ENCODE data around the gene GINS2. TPM values are rescaled to one million over a fixed set of nuclear protein-coding genes. Genes with fewer than 3 reads are reported as not detected.

GINS2 gene
- total and polyA plus RNA-seq, 2 experiments from 2014 or later: 8.9 to 26.5 TPM

DNA sequence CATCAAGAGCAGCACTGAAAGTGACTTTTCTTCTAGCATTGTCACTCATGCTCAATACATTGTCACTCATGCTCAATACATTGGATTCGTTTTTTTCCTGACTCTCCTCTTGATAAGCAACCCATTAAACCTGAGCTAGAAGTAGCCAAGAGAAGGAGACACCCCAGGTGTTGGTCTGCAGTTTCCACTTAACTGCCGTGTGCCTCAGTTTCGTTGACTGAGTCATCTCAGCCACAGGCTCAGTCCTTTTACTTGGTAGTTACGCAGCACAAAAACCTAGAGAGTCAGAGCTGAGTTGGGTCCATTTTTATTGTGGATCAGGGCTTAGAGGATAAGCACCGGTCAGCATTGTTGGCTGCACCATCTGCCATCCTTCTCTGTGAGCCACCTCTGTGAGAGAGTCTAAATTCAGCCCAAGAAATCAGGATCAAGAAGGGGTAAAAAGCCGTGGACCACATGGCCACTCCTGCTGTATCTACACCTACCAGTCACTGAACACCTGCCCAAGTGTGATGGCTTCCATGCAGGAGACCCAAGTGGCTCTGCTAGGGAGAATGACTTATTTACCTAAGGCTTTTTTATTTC, 11.3 kb downstream of the GINS2 start:
- H3K9me3 ChIP-seq (ENCODE audit: low read depth): no peaks in the 10 kb centered on the region

DNA sequence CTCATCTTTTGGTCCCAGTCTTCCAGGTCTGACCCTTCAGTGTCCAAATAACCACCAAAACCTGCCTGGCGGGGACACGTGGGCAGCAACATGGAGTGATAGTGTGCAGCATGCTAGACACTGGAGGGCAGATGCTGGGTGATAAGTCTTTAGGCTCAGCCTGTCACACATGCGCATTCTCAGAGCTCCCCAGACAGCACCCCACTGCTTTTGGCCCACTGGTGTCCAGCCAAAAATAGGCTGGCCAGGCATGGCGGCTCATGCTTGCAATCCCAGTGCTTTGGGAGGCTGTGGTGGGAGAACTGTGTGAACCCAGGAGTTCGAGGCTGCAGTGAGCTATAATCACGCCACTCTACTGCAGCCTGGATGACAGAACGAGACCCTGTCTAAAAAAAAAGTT, 12.3 kb downstream of the GINS2 start:
- TF ChIP-seq, protein P1, sequence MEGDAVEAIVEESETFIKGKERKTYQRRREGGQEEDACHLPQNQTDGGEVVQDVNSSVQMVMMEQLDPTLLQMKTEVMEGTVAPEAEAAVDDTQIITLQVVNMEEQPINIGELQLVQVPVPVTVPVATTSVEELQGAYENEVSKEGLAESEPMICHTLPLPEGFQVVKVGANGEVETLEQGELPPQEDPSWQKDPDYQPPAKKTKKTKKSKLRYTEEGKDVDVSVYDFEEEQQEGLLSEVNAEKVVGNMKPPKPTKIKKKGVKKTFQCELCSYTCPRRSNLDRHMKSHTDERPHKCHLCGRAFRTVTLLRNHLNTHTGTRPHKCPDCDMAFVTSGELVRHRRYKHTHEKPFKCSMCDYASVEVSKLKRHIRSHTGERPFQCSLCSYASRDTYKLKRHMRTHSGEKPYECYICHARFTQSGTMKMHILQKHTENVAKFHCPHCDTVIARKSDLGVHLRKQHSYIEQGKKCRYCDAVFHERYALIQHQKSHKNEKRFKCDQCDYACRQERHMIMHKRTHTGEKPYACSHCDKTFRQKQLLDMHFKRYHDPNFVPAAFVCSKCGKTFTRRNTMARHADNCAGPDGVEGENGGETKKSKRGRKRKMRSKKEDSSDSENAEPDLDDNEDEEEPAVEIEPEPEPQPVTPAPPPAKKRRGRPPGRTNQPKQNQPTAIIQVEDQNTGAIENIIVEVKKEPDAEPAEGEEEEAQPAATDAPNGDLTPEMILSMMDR (IDR thresholded peaks at IDR 0.05; ENCODE audit: low read depth, low read length): no peak
- no peaks in the 10 kb centered on the region for H3K9me3 ChIP-seq (ENCODE audit: low read depth)
- no peaks in the 10 kb centered on the region for H3K4me1 ChIP-seq (ENCODE audit: low read depth)
- H3K27ac ChIP-seq: peak overlapping the region; percentile 54
- H3K4me3 ChIP-seq: no peak overlapping the region
- DNase-seq (ENCODE audit: low read depth in 1 of 2, low spot score in 1 of 2): no peak
- peaks cover 41% of the 10 kb centered on the region for H3K36me3 ChIP-seq
- H3K27me3 ChIP-seq: no peaks in the 10 kb centered on the region

More for the DNA sequence above, 11.3 kb downstream of the GINS2 start:
- no peak for DNase-seq (ENCODE audit: low read depth in 1 of 2, low spot score in 1 of 2)
- TF ChIP-seq, protein P1 (IDR thresholded peaks at IDR 0.05; ENCODE audit: low read depth, low read length): no peak
- Histone ChIP-seq H3K27me3 (no peaks in the 10 kb centered on the region), H3K4me1 (ENCODE audit: low read depth) (no peaks in the 10 kb centered on the region), H3K36me3 (peaks cover 31% of the 10 kb centered on the region), H3K27ac (peak overlapping the region; percentile 54), H3K4me3 (no peak overlapping the region)

DNA sequence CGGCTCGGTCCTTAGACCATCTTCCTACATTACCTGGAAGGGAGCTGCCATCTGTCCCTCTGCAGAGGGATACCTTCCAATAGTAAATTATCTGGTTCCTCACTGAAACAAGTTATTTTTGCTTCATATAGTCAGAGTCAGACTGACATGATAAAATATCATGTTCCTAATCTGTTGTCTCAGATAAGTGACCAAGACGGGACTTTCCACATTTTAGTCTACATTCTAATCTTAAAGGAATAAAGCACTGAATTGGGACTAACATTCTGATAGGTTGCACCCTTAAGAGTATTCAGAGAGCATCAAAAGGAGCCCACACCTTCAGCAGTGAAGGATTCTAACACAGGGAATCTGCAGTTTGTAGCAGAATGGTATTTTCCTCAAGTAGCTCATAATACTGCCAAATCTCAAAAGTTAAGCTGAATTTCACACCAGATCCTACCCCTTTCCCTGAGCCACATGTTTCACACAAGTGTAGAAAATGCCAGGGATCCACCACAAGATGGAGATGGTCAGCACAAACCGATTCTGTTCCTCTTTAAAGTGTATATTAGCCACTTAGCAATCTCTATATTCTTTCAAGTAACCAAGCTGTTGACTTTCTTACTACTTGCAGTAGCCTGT, 13.4 kb downstream of the GINS2 start:
- peaks cover 48% of the 10 kb centered on the region for H3K36me3 ChIP-seq

DNA sequence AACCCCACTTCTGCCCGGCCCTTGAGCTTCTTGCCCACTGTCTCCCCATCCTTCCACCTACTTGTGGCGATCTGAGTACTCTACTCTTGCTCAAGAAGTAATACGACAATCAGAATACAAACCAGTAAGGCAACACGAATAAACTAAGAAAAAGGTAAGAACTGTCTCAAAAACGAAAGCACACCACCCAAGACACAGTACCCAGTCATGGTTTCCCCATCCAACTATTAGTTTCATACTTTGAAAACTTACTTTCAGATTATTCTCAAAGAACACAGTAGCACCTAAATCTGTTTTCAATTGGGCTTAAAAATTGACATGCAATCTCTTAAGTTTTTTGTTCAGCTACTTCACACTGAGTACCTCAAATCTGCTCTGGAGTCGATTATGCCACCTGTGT, 13.9 kb downstream of the GINS2 start:
- no peaks in the 10 kb centered on the region for H3K27me3 ChIP-seq
- H3K4me3 ChIP-seq: no peak overlapping the region
- no peak for DNase-seq (ENCODE audit: low read depth in 1 of 2, low spot score in 1 of 2)
- TF ChIP-seq, protein P1 (IDR thresholded peaks at IDR 0.05; ENCODE audit: low read depth, low read length): no peak
- H3K4me1 ChIP-seq (ENCODE audit: low read depth): no peaks in the 10 kb centered on the region
- H3K9me3 ChIP-seq (ENCODE audit: low read depth): no peaks in the 10 kb centered on the region
- peak overlapping the region; percentile 54 for H3K27ac ChIP-seq
- peaks cover 53% of the 10 kb centered on the region for H3K36me3 ChIP-seq

More for the DNA sequence above, 13.4 kb downstream of the GINS2 start:
- H3K4me3 ChIP-seq: no peak overlapping the region
- no peaks in the 10 kb centered on the region for H3K4me1 ChIP-seq (ENCODE audit: low read depth)
- H3K27me3 ChIP-seq: no peaks in the 10 kb centered on the region
- no peaks in the 10 kb centered on the region for H3K9me3 ChIP-seq (ENCODE audit: low read depth)
- peak overlapping the region; percentile 54 for H3K27ac ChIP-seq
- DNase-seq (ENCODE audit: low read depth in 1 of 2, low spot score in 1 of 2): peak in 1 of 2 donors; percentile 55
- TF ChIP-seq, protein P1 (IDR thresholded peaks at IDR 0.05; ENCODE audit: low read depth, low read length): peak; percentile 66

DNA sequence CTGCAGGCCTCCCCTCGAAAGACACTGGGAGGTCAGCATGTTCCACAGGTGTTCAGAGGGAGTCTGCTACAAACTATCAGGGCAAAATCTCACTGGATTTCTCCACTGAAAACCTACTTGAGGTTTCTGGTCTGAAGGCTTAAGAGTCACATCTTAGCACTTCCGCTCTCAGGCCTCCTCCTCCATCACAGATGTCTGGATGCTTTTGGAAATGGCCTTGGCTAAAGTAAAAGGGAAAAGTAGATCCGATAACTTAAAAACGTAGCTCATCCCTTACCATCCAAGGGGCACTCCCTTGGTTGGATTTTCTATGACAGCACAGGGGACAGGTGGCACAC, 14.4 kb downstream of the GINS2 start:
- DNase-seq (ENCODE audit: low read depth in 1 of 2, low spot score in 1 of 2): no peak
- Histone ChIP-seq H3K4me3 (no peak overlapping the region), H3K4me1 (ENCODE audit: low read depth) (no peaks in the 10 kb centered on the region), H3K9me3 (ENCODE audit: low read depth) (no peaks in the 10 kb centered on the region), H3K36me3 (peaks cover 57% of the 10 kb centered on the region), H3K27ac (peak overlapping the region; percentile 54), H3K27me3 (no peaks in the 10 kb centered on the region)
- TF ChIP-seq, protein P1 (IDR thresholded peaks at IDR 0.05; ENCODE audit: low read depth, low read length): no peak

All from cardiac muscle cell (in vitro differentiated cells and primary cell).